Measurements from ENCODE around the gene KIAA1217. TPM values are rescaled to one million over a fixed set of nuclear protein-coding genes. Genes with fewer than 3 reads are reported as not detected.

The KIAA1217 gene
- total and polyA plus RNA-seq, 9 of the 15 experiments (the other 6 are each of a cell fraction or from before 2014, with no cell fraction given): 0.04 TPM; not detected in 8

DNA sequence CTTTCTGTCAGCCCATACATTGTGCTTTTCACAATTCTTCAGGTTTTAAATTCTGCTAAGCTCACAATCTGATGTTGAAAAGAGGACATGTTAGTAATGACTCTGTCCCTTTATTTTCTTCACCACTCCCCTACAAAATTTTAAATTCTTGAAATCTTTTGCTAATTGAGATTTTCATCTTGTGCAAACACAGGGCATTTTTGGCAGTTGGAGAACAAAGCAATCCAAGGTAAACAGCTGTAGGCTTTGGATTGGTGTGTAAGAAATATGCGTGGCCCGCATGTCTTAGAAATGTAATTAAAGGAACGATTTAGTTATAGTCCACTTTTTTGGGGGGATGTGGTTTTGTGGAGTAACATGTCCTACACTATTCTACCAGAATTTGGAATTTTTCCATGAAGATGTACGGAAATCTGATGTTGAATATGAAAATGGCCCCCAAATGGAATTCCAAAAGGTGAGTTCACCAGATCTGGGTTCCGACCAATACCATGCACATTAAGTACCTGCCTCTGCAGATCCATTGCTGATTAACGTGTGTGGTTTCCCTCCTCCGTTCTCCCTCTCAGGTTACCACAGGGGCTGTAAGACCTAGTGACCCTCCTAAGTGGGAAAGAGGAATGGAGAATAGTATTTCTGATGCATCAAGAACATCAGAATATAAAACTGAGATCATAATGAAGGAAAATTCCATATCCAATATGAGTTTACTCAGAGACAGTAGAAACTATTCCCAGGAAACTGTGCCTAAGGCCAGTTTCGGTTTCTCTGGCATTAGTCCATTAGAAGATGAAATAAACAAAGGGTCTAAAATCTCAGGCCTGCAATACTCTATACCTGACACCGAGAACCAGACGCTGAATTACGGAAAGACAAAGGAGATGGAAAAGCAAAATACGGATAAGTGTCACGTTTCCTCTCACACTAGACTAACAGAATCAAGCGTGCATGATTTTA lies 333.7 kb downstream of the KIAA1217 start:
- CTCF ChIA-PET (ENCODE audit: low intra/inter-chr PET ratio): no interaction called here
- peaks cover 44 to 51% of the 10 kb centered on the region in 2 experiments for H3K27me3 ChIP-seq (ENCODE audit: control insufficient read depth in 2 of 2, insufficient read depth in 2 of 2, low read length in 2 of 2)
- H3K79me2 ChIP-seq (ENCODE audit: control insufficient read depth, insufficient read depth, low read length): no peaks in the 10 kb centered on the region
- BruUV-seq (replicated peaks): no TSS peak
- 6% methylated on average over 14 of the region's 14 CpGs for WGBS (ENCODE audit: insufficient coverage, low coverage, missing lambda C conversion rate)
- no peak overlapping the region for H3K4me2 ChIP-seq (ENCODE audit: insufficient read depth, low read length)
- in situ Hi-C loops (cut with MboI): no loop called here
- H3K9ac ChIP-seq (ENCODE audit: insufficient read depth in 1 of 2, low read depth in 2 of 2, low read length in 2 of 2): no peak overlapping the region
- no peaks in the 10 kb centered on the region for H3K4me1 ChIP-seq (replicated peaks in 1 of 2; ENCODE audit: control insufficient read depth in 2 of 2, insufficient read depth in 2 of 2, low read length in 2 of 2)
- no peaks in the 10 kb centered on the region for H3K9me3 ChIP-seq (replicated peaks; ENCODE audit: control insufficient read depth, insufficient read depth, low read depth, low read length)
- ATAC-seq (no peak), DNase-seq (ENCODE audit: extremely low read depth in 1 of 4, low spot score in 3 of 4) (no peak), FAIRE-seq (no peak)
- POLR2A ChIA-PET: no interaction called here
- H3K4me3 ChIP-seq: no peak overlapping the region
- no peaks in the 10 kb centered on the region for H4K20me1 ChIP-seq (replicated peaks; ENCODE audit: control insufficient read depth, insufficient read depth, low read length)
- no peaks in the 10 kb centered on the region for H3K36me3 ChIP-seq (ENCODE audit: control insufficient read depth, insufficient read depth, low read length)
- H3K27ac ChIP-seq (ENCODE audit: extremely low read depth, low read depth, low read length): no peak overlapping the region
- no peaks in the 10 kb centered on the region for H3K9me1 ChIP-seq (ENCODE audit: control insufficient read depth, insufficient read depth, low read length)
- no peak overlapping the region for H2AFZ ChIP-seq (ENCODE audit: low read depth, low read length)
- intact Hi-C loops (cut with micrococcal nuclease): no loop called here
- TF ChIP-seq CSDE1 (IDR thresholded peaks at IDR 0.05) (no peak), ZHX1 (conservative IDR thresholded peaks at IDR 0.05; ENCODE audit: low read length) (no peak), CGGBP1 (CRISPR knock-in tag; IDR thresholded peaks at IDR 0.05) (no peak), ZBTB2 (IDR thresholded peaks at IDR 0.05) (no peak), PHF20 (IDR thresholded peaks at IDR 0.05; ENCODE audit: partially characterized antibody) (no peak), HMG20B (CRISPR knock-in tag; IDR thresholded peaks at IDR 0.05) (no peak), MAFF (IDR thresholded peaks at IDR 0.05; ENCODE audit: low read length) (no peak), ZNF511 (CRISPR knock-in tag; IDR thresholded peaks at IDR 0.05) (no peak), ZNF780A (CRISPR knock-in tag; IDR thresholded peaks at IDR 0.05) (no peak), TBP (optimal IDR thresholded peaks at IDR 0.05; ENCODE audit: low read depth, low read length) (no peak), NCOA2 (IDR thresholded peaks at IDR 0.05; ENCODE audit: partially characterized antibody in 2 of 2) (no peak)
- TF ChIP-seq, protein P1, sequence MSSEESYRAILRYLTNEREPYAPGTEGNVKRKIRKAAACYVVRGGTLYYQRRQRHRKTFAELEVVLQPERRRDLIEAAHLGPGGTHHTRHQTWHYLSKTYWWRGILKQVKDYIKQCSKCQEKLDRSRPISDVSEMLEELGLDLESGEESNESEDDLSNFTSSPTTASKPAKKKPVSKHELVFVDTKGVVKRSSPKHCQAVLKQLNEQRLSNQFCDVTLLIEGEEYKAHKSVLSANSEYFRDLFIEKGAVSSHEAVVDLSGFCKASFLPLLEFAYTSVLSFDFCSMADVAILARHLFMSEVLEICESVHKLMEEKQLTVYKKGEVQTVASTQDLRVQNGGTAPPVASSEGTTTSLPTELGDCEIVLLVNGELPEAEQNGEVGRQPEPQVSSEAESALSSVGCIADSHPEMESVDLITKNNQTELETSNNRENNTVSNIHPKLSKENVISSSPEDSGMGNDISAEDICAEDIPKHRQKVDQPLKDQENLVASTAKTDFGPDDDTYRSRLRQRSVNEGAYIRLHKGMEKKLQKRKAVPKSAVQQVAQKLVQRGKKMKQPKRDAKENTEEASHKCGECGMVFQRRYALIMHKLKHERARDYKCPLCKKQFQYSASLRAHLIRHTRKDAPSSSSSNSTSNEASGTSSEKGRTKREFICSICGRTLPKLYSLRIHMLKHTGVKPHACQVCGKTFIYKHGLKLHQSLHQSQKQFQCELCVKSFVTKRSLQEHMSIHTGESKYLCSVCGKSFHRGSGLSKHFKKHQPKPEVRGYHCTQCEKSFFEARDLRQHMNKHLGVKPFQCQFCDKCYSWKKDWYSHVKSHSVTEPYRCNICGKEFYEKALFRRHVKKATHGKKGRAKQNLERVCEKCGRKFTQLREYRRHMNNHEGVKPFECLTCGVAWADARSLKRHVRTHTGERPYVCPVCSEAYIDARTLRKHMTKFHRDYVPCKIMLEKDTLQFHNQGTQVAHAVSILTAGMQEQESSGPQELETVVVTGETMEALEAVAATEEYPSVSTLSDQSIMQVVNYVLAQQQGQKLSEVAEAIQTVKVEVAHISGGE (CRISPR knock-in tag; IDR thresholded peaks at IDR 0.05): no peak
